DND-41 (cell line): ENCODE data around the gene RALGAPA2.

Experiments used
- EZH2 ChIP-seq: IDR thresholded peaks from 3 replicates; pipeline ENCODE4 v1.6.1; 2012; ENCODE audit warnings: borderline replicate concordance, low read depth, mild to moderate bottlenecking, moderate library complexity, low read length, inconsistent platforms; ENCODE audit not compliant: severe bottlenecking
- TF ChIP-seq, protein P1 (sequence below): IDR thresholded peaks from 2 replicates; pipeline ENCODE4 v1.5.1; 2012; ENCODE audit warnings: borderline replicate concordance, low read length, moderate library complexity, mild to moderate bottlenecking; ENCODE audit not compliant: poor library complexity, severe bottlenecking; ENCODE audit errors: extremely low read depth

DNA sequence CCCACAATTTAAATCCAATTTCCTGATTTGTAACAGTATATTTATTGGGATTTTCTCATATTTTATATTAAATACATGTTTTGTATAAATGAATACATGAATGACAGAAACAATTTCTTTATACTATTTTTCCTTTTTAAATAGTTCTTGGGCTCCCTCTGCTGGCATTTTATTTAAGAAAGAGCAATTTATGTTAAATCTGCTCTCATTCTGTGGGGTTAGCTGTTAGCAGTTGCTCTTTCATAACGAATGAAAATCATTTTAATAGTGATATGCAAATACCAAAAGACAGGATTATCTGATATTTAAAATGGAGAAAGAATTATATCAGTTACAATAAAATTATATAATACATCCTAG, 118.3 kb downstream of the RALGAPA2 start:
- TF ChIP-seq, protein P1, sequence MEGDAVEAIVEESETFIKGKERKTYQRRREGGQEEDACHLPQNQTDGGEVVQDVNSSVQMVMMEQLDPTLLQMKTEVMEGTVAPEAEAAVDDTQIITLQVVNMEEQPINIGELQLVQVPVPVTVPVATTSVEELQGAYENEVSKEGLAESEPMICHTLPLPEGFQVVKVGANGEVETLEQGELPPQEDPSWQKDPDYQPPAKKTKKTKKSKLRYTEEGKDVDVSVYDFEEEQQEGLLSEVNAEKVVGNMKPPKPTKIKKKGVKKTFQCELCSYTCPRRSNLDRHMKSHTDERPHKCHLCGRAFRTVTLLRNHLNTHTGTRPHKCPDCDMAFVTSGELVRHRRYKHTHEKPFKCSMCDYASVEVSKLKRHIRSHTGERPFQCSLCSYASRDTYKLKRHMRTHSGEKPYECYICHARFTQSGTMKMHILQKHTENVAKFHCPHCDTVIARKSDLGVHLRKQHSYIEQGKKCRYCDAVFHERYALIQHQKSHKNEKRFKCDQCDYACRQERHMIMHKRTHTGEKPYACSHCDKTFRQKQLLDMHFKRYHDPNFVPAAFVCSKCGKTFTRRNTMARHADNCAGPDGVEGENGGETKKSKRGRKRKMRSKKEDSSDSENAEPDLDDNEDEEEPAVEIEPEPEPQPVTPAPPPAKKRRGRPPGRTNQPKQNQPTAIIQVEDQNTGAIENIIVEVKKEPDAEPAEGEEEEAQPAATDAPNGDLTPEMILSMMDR = peak; percentile 40
- TF ChIP-seq EZH2 = no peak
